GM23338 (cell line): ENCODE measurements around the gene NFKB2. TPM values are rescaled to one million over a fixed set of nuclear protein-coding genes. Genes with fewer than 3 reads are reported as not detected.

Experiments used
- ATAC-seq: fragments of 200-7000 bp; cut with Tn5 transposase; 3 replicates; pipeline ENCODE4 v1.9.1; 2020
- DNase-seq: peaks from one replicate; pipeline ENCODE4 v3.0.0-alpha.2; 2015; ENCODE audit warnings: low spot score
- H2AFZ ChIP-seq: fragments of 200-600 bp; sonication (generic); 2 replicates; pipeline ENCODE4 v1.8.0; 2016; ENCODE audit warnings: antibody characterized with exemption, mild to moderate bottlenecking, moderate library complexity
- H3F3A ChIP-seq: fragments of 200-600 bp; sonication (generic); replicated peaks from 2 replicates; pipeline ENCODE4 v1.8.0; 2017; ENCODE audit warnings: antibody characterized with exemption, mixed run types, low read depth
- H3K27ac ChIP-seq: fragments of 200-600 bp; sonication (generic); 2 replicates; pipeline ENCODE4 v1.6.1; 2016; ENCODE audit warnings: low read depth
- H3K27me3 ChIP-seq: fragments of 200-600 bp; sonication (generic); 2 replicates; pipeline ENCODE4 v1.8.0; 2016; ENCODE audit warnings: mild to moderate bottlenecking, mixed run types, moderate library complexity; ENCODE audit not compliant: insufficient read depth
- H3K36me3 ChIP-seq: fragments of 200-600 bp; sonication (generic); 2 replicates; pipeline ENCODE4 v1.8.0; 2016; ENCODE audit warnings: mild to moderate bottlenecking; ENCODE audit not compliant: insufficient read depth
- H3K4me1 ChIP-seq: fragments of 200-600 bp; sonication (generic); 2 replicates; pipeline ENCODE4 v1.8.0; 2016; ENCODE audit warnings: mild to moderate bottlenecking, moderate library complexity; ENCODE audit not compliant: insufficient read depth
- H3K4me2 ChIP-seq: fragments of 200-600 bp; sonication (generic); 2 replicates; pipeline ENCODE4 v1.7.1; 2017; ENCODE audit warnings: mixed run types
- H3K4me3 ChIP-seq: fragments of 200-600 bp; sonication (generic); 2 replicates; pipeline ENCODE4 v1.6.1; 2016; ENCODE audit warnings: mixed run types
- H3K79me2 ChIP-seq: fragments of 200-600 bp; sonication (generic); replicated peaks from 2 replicates; pipeline ENCODE4 v1.8.0; 2017; ENCODE audit warnings: mild to moderate bottlenecking; ENCODE audit not compliant: insufficient read depth
- H3K9me2 ChIP-seq: fragments of 200-600 bp; sonication (generic); 2 replicates; pipeline ENCODE4 v1.8.0; 2017; ENCODE audit not compliant: insufficient read depth
- H4K20me1 ChIP-seq: fragments of 200-600 bp; sonication (generic); replicated peaks from 2 replicates; pipeline ENCODE4 v1.8.0; 2017; ENCODE audit warnings: mild to moderate bottlenecking; ENCODE audit not compliant: insufficient read depth
- H3K27ac Mint-ChIP-seq: 2 replicates; pipeline ENCODE4 v1.8.0; 2020; ENCODE audit warnings: inconsistent platforms, mild to moderate bottlenecking, moderate library complexity, mixed read lengths
- H3K27me3 Mint-ChIP-seq: 3 replicates; pipeline ENCODE4 v1.8.0; 2022; ENCODE audit warnings: low read depth, mild to moderate bottlenecking, moderate library complexity, mixed read lengths, inconsistent platforms; ENCODE audit not compliant: insufficient read depth, poor library complexity
- H3K36me3 Mint-ChIP-seq: 3 replicates; pipeline ENCODE4 v1.8.0; 2021; ENCODE audit warnings: low read depth, mild to moderate bottlenecking, inconsistent platforms, moderate library complexity, mixed read lengths
- H3K4me1 Mint-ChIP-seq: 3 replicates; pipeline ENCODE4 v1.8.0; 2020; ENCODE audit warnings: mild to moderate bottlenecking, inconsistent platforms, mixed read lengths
- H3K4me3 Mint-ChIP-seq: 3 replicates; pipeline ENCODE4 v1.8.0; 2021; ENCODE audit warnings: moderate library complexity, mild to moderate bottlenecking, inconsistent platforms, mixed read lengths
- H3K9me3 Mint-ChIP-seq: 3 replicates; pipeline ENCODE4 v1.8.0; 2020; ENCODE audit warnings: moderate library complexity, mild to moderate bottlenecking, inconsistent platforms, mixed read lengths
- CREB1 ChIP-seq: fragments of 250-450 bp; sonication (Bioruptor Pico); IDR thresholded peaks from 2 replicates; pipeline ENCODE4 v1.5.0; 2020; ENCODE audit warnings: low read depth, mild to moderate bottlenecking, moderate library complexity
- ETS1 ChIP-seq: IDR thresholded peaks from 2 replicates; pipeline ENCODE4 v1.6.1; 2016; ENCODE audit warnings: antibody characterized with exemption
- EZH2 ChIP-seq: fragments of 200-600 bp; sonication (generic); IDR thresholded peaks from one replicate; pipeline ENCODE4 v1.8.0; 2017; ENCODE audit warnings: antibody characterized with exemption, mild to moderate bottlenecking, low read depth; ENCODE audit not compliant: unreplicated experiment
- EZH2phosphoT487 ChIP-seq: fragments of 200-600 bp; sonication (generic); IDR thresholded peaks from one replicate; pipeline ENCODE4 v1.8.1; 2018; ENCODE audit warnings: antibody characterized with exemption; ENCODE audit not compliant: unreplicated experiment
- JUNB ChIP-seq: IDR thresholded peaks from one replicate; pipeline ENCODE4 v1.6.1; 2016; ENCODE audit warnings: antibody characterized with exemption; ENCODE audit not compliant: unreplicated experiment
- POLR2AphosphoS5 ChIP-seq: IDR thresholded peaks from 2 replicates; pipeline ENCODE4 v1.6.1; 2016; ENCODE audit warnings: antibody characterized with exemption, low read depth
- STAT1 ChIP-seq: IDR thresholded peaks from one replicate; pipeline ENCODE4 v1.6.1; 2016; ENCODE audit warnings: antibody characterized with exemption; ENCODE audit not compliant: unreplicated experiment
- ZNF114 ChIP-seq: fragments of 250-450 bp; sonication (Bioruptor Pico); IDR thresholded peaks from 2 replicates; pipeline ENCODE4 v1.5.0; 2020; ENCODE audit warnings: mild to moderate bottlenecking, moderate library complexity
- ZNF331 ChIP-seq: fragments of 250-450 bp; sonication (Bioruptor Pico); IDR thresholded peaks from 2 replicates; pipeline ENCODE4 v1.5.0; 2020; ENCODE audit warnings: low read depth, mild to moderate bottlenecking, moderate library complexity
- ZNF462 ChIP-seq: fragments of 250-450 bp; sonication (Bioruptor Pico); IDR thresholded peaks from 2 replicates; pipeline ENCODE4 v1.5.0; 2020; ENCODE audit warnings: mild to moderate bottlenecking, moderate library complexity
- polyA plus RNA-seq: library from polyadenylated mRNA; unstranded; fragments of >200 nt; fragmentation: Nextera tagmentation; extraction: Ambion mirVana; gene quantifications from 2 replicates; pipeline ENCODE4 v1.2.1, GENCODE V29; 2016
- total RNA-seq: library from RNA; depleted of rRNA; stranded (reverse); fragments of >200 nt; shearing (Covaris generic); gene quantifications from 2 replicates; pipeline ENCODE4 v1.2.3, GENCODE V29; 2014
- TF ChIP-seq, protein P1 (sequence below): IDR thresholded peaks from one replicate; pipeline ENCODE4 v1.6.1; 2018; ENCODE audit warnings: antibody characterized with exemption; ENCODE audit not compliant: unreplicated experiment
- TF ChIP-seq, protein P2 (sequence below), 2 experiments: fragments of 200-600 bp in 1 of 2; sonication (generic) in 1 of 2; conservative IDR thresholded peaks; 2 replicates each; pipeline versions ENCODE4 v1.5.1 to v1.6.1; 2016 to 2017; ENCODE audit warnings: antibody characterized with exemption in 2 of 2, low read depth in 2 of 2, mild to moderate bottlenecking in 2 of 2, moderate library complexity in 1 of 2

The NFKB2 gene
- total and polyA plus RNA-seq, 2 experiments from 2014 or later = 6.8 to 29.4 TPM

DNA sequence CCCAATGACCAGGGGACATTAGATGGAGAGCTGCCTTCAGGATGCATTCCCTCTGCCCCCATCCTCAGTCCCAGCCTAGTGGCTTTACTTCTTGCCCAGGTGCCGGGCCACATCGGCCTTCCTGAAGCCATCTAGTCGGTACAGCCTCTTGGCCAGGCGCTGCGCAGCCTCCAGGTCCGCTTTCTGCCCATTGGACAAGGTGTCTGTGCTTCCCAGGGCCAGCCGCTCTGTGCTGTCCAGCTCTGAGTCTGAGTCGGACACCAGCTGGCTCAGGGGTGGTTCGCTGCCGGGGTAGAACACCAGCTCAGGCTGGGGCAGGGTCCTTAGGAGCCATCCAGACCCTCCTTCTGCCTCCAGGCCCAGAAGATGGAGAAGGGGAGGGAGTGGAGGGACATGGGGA lies 16.8 kb downstream of the NFKB2 start (continued):
- no peak for TF ChIP-seq ETS1
- no peak for TF ChIP-seq ZNF114 (CRISPR knock-in tag)
- no peak for TF ChIP-seq EZH2
- TF ChIP-seq CREB1 (CRISPR knock-in tag) = no peak

- Mint-ChIP-seq H3K36me3 (peaks cover 2% of the 10 kb centered on the region; the same call in 1 of the 3 replicates), H3K4me1 (peaks cover 38% of the 10 kb centered on the region), H3K4me3 (no peak overlapping the region; the same call in 2 of the 3 replicates), H3K27me3 (peaks cover 50% of the 10 kb centered on the region), H3K9me3 (no peaks in the 10 kb centered on the region), H3K27ac (no peak overlapping the region)
- Histone ChIP-seq H3F3A (peaks cover 9% of the 10 kb centered on the region), H3K4me1 (peaks cover 19% of the 10 kb centered on the region), H3K79me2 (no peaks in the 10 kb centered on the region), H3K9me2 (no peaks in the 10 kb centered on the region), H3K27me3 (peaks cover 40% of the 10 kb centered on the region), H4K20me1 (no peaks in the 10 kb centered on the region), H3K4me2 (no peak overlapping the region), H2AFZ (no peak overlapping the region), H3K4me3 (no peak overlapping the region), H3K36me3 (no peaks in the 10 kb centered on the region), H3K27ac (no peak overlapping the region)
- ATAC-seq = no peak
- DNase-seq = peak; percentile 79
- TF ChIP-seq JUNB (no peak), POLR2AphosphoS5 (no peak), STAT1 (no peak), ZNF114 (CRISPR knock-in tag) (no peak), EZH2 (no peak), ZNF331 (CRISPR knock-in tag) (no peak), ZNF462 (CRISPR knock-in tag) (no peak), CREB1 (CRISPR knock-in tag) (no peak), EZH2phosphoT487 (no peak)
- TF ChIP-seq, protein P1, sequence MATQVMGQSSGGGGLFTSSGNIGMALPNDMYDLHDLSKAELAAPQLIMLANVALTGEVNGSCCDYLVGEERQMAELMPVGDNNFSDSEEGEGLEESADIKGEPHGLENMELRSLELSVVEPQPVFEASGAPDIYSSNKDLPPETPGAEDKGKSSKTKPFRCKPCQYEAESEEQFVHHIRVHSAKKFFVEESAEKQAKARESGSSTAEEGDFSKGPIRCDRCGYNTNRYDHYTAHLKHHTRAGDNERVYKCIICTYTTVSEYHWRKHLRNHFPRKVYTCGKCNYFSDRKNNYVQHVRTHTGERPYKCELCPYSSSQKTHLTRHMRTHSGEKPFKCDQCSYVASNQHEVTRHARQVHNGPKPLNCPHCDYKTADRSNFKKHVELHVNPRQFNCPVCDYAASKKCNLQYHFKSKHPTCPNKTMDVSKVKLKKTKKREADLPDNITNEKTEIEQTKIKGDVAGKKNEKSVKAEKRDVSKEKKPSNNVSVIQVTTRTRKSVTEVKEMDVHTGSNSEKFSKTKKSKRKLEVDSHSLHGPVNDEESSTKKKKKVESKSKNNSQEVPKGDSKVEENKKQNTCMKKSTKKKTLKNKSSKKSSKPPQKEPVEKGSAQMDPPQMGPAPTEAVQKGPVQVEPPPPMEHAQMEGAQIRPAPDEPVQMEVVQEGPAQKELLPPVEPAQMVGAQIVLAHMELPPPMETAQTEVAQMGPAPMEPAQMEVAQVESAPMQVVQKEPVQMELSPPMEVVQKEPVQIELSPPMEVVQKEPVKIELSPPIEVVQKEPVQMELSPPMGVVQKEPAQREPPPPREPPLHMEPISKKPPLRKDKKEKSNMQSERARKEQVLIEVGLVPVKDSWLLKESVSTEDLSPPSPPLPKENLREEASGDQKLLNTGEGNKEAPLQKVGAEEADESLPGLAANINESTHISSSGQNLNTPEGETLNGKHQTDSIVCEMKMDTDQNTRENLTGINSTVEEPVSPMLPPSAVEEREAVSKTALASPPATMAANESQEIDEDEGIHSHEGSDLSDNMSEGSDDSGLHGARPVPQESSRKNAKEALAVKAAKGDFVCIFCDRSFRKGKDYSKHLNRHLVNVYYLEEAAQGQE = no peak
- TF ChIP-seq, protein P2, sequence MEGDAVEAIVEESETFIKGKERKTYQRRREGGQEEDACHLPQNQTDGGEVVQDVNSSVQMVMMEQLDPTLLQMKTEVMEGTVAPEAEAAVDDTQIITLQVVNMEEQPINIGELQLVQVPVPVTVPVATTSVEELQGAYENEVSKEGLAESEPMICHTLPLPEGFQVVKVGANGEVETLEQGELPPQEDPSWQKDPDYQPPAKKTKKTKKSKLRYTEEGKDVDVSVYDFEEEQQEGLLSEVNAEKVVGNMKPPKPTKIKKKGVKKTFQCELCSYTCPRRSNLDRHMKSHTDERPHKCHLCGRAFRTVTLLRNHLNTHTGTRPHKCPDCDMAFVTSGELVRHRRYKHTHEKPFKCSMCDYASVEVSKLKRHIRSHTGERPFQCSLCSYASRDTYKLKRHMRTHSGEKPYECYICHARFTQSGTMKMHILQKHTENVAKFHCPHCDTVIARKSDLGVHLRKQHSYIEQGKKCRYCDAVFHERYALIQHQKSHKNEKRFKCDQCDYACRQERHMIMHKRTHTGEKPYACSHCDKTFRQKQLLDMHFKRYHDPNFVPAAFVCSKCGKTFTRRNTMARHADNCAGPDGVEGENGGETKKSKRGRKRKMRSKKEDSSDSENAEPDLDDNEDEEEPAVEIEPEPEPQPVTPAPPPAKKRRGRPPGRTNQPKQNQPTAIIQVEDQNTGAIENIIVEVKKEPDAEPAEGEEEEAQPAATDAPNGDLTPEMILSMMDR (conservative IDR thresholded peaks at IDR 0.05; ENCODE audit: low read depth in 2 of 2) = no peak
Observed at GRCh38 chr10:102413053-102413705, 17.7 kb downstream of the NFKB2 start.
